ENCODE results near the gene DIO3.

DNA sequence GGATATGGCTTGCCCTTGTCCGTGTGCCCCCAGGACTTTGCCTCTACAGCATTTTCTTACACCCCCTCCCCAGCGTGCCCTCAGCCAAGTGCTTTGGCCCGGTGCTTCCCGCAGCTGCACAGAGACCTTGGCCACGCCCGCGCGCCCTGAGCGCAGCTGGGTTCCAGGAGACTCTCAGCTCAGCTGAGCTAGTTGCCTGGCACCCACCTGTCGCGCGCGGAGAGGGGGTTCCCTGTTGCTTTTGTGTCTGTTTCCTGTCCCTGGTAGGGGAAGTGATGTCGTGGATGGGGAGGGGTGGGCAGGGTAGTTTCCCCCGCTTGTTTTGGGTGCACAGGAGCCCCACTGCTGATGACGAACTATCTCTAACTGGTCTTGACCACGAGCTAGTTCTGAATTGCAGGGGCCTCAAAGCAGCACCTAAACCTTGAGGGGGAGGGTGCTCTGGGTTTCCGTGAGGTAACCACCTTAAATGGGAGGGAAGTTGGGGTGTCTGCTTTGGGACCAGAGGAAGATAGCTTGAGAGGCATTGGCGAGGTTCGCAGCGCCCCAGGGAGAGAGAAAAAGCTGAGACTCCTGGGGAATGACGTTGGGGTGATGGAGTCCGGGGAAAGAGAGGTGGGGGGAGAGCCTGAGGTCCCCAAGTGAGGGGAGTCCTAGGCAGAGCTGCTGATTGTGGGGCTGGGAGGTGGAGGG is 1.5 kb downstream of the DIO3 start:
- TF ChIP-seq, protein P1, sequence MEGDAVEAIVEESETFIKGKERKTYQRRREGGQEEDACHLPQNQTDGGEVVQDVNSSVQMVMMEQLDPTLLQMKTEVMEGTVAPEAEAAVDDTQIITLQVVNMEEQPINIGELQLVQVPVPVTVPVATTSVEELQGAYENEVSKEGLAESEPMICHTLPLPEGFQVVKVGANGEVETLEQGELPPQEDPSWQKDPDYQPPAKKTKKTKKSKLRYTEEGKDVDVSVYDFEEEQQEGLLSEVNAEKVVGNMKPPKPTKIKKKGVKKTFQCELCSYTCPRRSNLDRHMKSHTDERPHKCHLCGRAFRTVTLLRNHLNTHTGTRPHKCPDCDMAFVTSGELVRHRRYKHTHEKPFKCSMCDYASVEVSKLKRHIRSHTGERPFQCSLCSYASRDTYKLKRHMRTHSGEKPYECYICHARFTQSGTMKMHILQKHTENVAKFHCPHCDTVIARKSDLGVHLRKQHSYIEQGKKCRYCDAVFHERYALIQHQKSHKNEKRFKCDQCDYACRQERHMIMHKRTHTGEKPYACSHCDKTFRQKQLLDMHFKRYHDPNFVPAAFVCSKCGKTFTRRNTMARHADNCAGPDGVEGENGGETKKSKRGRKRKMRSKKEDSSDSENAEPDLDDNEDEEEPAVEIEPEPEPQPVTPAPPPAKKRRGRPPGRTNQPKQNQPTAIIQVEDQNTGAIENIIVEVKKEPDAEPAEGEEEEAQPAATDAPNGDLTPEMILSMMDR (IDR thresholded peaks at IDR 0.05), result no peak
- no peak for TF ChIP-seq ZFX (IDR thresholded peaks at IDR 0.05; ENCODE audit: borderline replicate concordance)
